ENCODE data around the gene HTRA3. TPM values are rescaled to one million over a fixed set of nuclear protein-coding genes. Genes with fewer than 3 reads are reported as not detected.

Gene HTRA3
- total RNA-seq, 1 donor from 2014 or later = 3.5 TPM

GRCh38 chr4:8254076-8254475 is 15.5 kb upstream of the HTRA3 start:
- TF ChIP-seq CTCF (IDR thresholded peaks at IDR 0.05) = no peak
- Mint-ChIP-seq H3K36me3 (ENCODE audit: low read depth) (no peaks in the 10 kb centered on the region), H3K27ac (ENCODE audit: unreplicated experiment) (no peak overlapping the region), H3K4me3 (ENCODE audit: unreplicated experiment) (no peak overlapping the region), H3K9me3 (ENCODE audit: low read depth) (no peaks in the 10 kb centered on the region), H3K27me3 (ENCODE audit: low read depth) (peaks cover 5% of the 10 kb centered on the region), H3K4me1 (ENCODE audit: low read depth) (peaks cover 16% of the 10 kb centered on the region)
- no peak for DNase-seq (ENCODE audit: low spot score)

GRCh38 chr4:8255698-8256441 is 13.7 kb upstream of the HTRA3 start:
- no peak for DNase-seq (ENCODE audit: low spot score)

GRCh38 chr4:8257854-8258253 is 11.7 kb upstream of the HTRA3 start:
- Mint-ChIP-seq H3K27me3 (ENCODE audit: low read depth) (no peaks in the 10 kb centered on the region), H3K4me1 (ENCODE audit: low read depth) (peaks cover 29% of the 10 kb centered on the region), H3K36me3 (ENCODE audit: low read depth) (no peaks in the 10 kb centered on the region), H3K27ac (ENCODE audit: unreplicated experiment) (peak overlapping the region; percentile 22), H3K4me3 (ENCODE audit: unreplicated experiment) (no peak overlapping the region), H3K9me3 (ENCODE audit: low read depth) (no peaks in the 10 kb centered on the region)
- no peak for TF ChIP-seq CTCF (IDR thresholded peaks at IDR 0.05)
- DNase-seq (ENCODE audit: low spot score) = no peak

More at GRCh38 chr4:8255698-8256441, 13.7 kb upstream of the HTRA3 start:
- no peak for TF ChIP-seq CTCF (IDR thresholded peaks at IDR 0.05)
- Mint-ChIP-seq H3K4me3 (ENCODE audit: unreplicated experiment) (no peak overlapping the region), H3K9me3 (ENCODE audit: low read depth) (no peaks in the 10 kb centered on the region), H3K27me3 (ENCODE audit: low read depth) (peaks cover 2% of the 10 kb centered on the region), H3K27ac (ENCODE audit: unreplicated experiment) (no peak overlapping the region), H3K36me3 (ENCODE audit: low read depth) (no peaks in the 10 kb centered on the region), H3K4me1 (ENCODE audit: low read depth) (peaks cover 22% of the 10 kb centered on the region)

GRCh38 chr4:8258552-8259212 is 10.9 kb upstream of the HTRA3 start:
- Mint-ChIP-seq H3K27ac (ENCODE audit: unreplicated experiment) (no peak overlapping the region), H3K4me3 (ENCODE audit: unreplicated experiment) (no peak overlapping the region), H3K36me3 (ENCODE audit: low read depth) (no peaks in the 10 kb centered on the region), H3K9me3 (ENCODE audit: low read depth) (no peaks in the 10 kb centered on the region), H3K4me1 (ENCODE audit: low read depth) (peaks cover 29% of the 10 kb centered on the region), H3K27me3 (ENCODE audit: low read depth) (peaks cover 2% of the 10 kb centered on the region)
- TF ChIP-seq CTCF (IDR thresholded peaks at IDR 0.05) = no peak
- DNase-seq (ENCODE audit: low spot score) = no peak

GRCh38 chr4:8259743-8260430 is 9.7 kb upstream of the HTRA3 start:
- peaks cover 2% of the 10 kb centered on the region for H3K36me3 Mint-ChIP-seq (ENCODE audit: low read depth)
- no peaks in the 10 kb centered on the region for H3K9me3 Mint-ChIP-seq (ENCODE audit: low read depth)
- no peak overlapping the region for H3K27ac Mint-ChIP-seq (ENCODE audit: unreplicated experiment)

More at GRCh38 chr4:8259743-8260430, 9.7 kb upstream of the HTRA3 start:
- DNase-seq (ENCODE audit: low spot score) = no peak
- H3K4me1 Mint-ChIP-seq (ENCODE audit: low read depth) = peaks cover 29% of the 10 kb centered on the region
- no peak overlapping the region for H3K4me3 Mint-ChIP-seq (ENCODE audit: unreplicated experiment)
- no peak for TF ChIP-seq CTCF (IDR thresholded peaks at IDR 0.05)
- H3K27me3 Mint-ChIP-seq (ENCODE audit: low read depth) = peaks cover 6% of the 10 kb centered on the region

All from chondrocyte (in vitro differentiated cells).